ENCODE measurements around the gene STK25.

The STK25 gene

DNA sequence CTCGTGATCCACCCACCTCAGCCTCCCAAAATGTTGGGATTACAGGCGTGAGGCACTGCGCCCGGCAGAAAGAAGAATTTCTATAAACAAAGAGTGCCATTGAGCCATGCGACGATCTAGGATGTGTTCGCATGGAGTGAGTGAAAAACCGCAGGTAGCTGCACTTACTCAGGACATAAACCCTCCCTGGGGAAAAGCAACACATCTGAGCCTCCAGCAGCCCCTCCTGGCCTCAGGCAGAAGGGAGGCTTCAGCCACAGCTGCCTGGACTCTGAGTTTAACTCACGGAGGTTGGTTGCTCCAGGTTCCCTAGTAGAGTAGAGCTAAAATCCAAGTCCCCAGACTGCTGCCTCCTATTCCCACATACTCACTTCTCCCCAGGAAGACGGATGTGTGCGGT, 11.3 kb upstream of the STK25 start:
- Histone ChIP-seq H3K27ac (ENCODE audit: extremely low read depth, low read depth, low read length) (no peak overlapping the region), H3K4me3 (ENCODE audit: low read depth, low read length) (no peak overlapping the region), H3K36me3 (ENCODE audit: control insufficient read depth in 2 of 2, insufficient read depth in 1 of 2, low read length in 2 of 2) (no peaks in the 10 kb centered on the region; a peak in 1 of 3 replicates), H3K9me3 (ENCODE audit: control insufficient read depth, insufficient read depth, low read depth, low read length) (no peaks in the 10 kb centered on the region), H3K4me1 (ENCODE audit: control insufficient read depth, insufficient read depth, low read length) (no peaks in the 10 kb centered on the region)
- ChIA-PET POLR2A (no interaction called here), CTCF (no interaction called here)
- TF ChIP-seq, protein P1, sequence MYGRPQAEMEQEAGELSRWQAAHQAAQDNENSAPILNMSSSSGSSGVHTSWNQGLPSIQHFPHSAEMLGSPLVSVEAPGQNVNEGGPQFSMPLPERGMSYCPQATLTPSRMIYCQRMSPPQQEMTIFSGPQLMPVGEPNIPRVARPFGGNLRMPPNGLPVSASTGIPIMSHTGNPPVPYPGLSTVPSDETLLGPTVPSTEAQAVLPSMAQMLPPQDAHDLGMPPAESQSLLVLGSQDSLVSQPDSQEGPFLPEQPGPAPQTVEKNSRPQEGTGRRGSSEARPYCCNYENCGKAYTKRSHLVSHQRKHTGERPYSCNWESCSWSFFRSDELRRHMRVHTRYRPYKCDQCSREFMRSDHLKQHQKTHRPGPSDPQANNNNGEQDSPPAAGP (tag by site-specific recombination; IDR thresholded peaks at IDR 0.05), result 0 out of 2 replicates have a peak, but pooled peaks have one; percentile 36
- no peak for TF ChIP-seq ZNF146 (tag by site-specific recombination; IDR thresholded peaks at IDR 0.05)

DNA sequence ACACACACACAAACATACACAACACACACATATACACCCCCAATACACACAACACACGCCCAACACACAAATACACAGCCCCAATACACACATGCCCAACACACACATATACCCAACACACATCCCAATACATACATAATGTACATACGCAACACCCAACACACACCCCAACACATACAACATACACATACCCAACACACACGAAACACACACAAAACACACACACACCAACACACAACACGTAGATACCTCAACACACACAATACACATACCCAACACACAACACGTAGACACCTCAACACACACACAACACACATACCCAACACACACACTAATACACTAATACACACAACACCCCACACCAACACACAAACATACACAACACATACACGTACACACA, 8.9 kb upstream of the STK25 start:
- H3K36me3 ChIP-seq (ENCODE audit: control insufficient read depth in 2 of 2, insufficient read depth in 1 of 2, low read length in 2 of 2), result no peaks in the 10 kb centered on the region; a peak in 1 of 3 replicates
- ChIA-PET POLR2A (no interaction called here), CTCF (no interaction called here)
- no peak overlapping the region for H3K4me3 ChIP-seq (ENCODE audit: low read depth, low read length)
- no peaks in the 10 kb centered on the region for H3K9me3 ChIP-seq (ENCODE audit: control insufficient read depth, insufficient read depth, low read depth, low read length)
- TF ChIP-seq ZNF157 (tag by site-specific recombination; IDR thresholded peaks at IDR 0.05) (0 out of 2 replicates have a peak, but pooled peaks have one; percentile 19), ZFP69B (tag by site-specific recombination; IDR thresholded peaks at IDR 0.05) (no peak)
- no peaks in the 10 kb centered on the region for H3K4me1 ChIP-seq (ENCODE audit: control insufficient read depth, insufficient read depth, low read length)
- no peak overlapping the region for H3K27ac ChIP-seq (ENCODE audit: extremely low read depth, low read depth, low read length)

DNA sequence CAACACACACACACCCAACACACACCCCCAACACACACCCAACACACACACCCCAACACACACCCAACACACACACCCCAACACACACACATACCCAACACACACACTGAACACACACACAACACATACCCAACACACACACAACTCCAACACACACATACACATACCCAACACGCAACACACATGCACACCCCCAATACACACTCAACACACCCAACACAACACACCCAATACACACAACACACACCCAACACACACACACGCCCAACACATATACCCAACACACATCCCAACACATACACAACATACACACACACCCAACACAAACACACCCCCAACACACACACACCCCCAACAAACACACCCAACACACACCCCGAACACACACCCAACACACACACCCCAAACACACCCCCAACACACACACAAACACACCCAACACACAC, 8.2 kb upstream of the STK25 start:
- TF ChIP-seq ZNF112 (tag by site-specific recombination; IDR thresholded peaks at IDR 0.05), result no peak
- TF ChIP-seq, protein P2, sequence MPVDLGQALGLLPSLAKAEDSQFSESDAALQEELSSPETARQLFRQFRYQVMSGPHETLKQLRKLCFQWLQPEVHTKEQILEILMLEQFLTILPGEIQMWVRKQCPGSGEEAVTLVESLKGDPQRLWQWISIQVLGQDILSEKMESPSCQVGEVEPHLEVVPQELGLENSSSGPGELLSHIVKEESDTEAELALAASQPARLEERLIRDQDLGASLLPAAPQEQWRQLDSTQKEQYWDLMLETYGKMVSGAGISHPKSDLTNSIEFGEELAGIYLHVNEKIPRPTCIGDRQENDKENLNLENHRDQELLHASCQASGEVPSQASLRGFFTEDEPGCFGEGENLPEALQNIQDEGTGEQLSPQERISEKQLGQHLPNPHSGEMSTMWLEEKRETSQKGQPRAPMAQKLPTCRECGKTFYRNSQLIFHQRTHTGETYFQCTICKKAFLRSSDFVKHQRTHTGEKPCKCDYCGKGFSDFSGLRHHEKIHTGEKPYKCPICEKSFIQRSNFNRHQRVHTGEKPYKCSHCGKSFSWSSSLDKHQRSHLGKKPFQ (tag by site-specific recombination; IDR thresholded peaks at IDR 0.05), result peak; percentile 93
- TF ChIP-seq KLF1 (tag by site-specific recombination; IDR thresholded peaks at IDR 0.05), result peak; percentile 93
- TF ChIP-seq ZNF658 (tag by site-specific recombination; IDR thresholded peaks at IDR 0.05), result no peak
- TF ChIP-seq, protein P3, sequence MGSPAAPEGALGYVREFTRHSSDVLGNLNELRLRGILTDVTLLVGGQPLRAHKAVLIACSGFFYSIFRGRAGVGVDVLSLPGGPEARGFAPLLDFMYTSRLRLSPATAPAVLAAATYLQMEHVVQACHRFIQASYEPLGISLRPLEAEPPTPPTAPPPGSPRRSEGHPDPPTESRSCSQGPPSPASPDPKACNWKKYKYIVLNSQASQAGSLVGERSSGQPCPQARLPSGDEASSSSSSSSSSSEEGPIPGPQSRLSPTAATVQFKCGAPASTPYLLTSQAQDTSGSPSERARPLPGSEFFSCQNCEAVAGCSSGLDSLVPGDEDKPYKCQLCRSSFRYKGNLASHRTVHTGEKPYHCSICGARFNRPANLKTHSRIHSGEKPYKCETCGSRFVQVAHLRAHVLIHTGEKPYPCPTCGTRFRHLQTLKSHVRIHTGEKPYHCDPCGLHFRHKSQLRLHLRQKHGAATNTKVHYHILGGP (tag by site-specific recombination; IDR thresholded peaks at IDR 0.05), result no peak
- no peak for TF ChIP-seq ZNF274 (IDR thresholded peaks at IDR 0.05; ENCODE audit: low read length)
- no peak for TF ChIP-seq ZNF274 (tag by site-specific recombination; IDR thresholded peaks at IDR 0.05; ENCODE audit: borderline replicate concordance)
- no peak for TF ChIP-seq ZBTB1 (tag by site-specific recombination; IDR thresholded peaks at IDR 0.05)
- no peak for TF ChIP-seq ZNF792 (tag by site-specific recombination; IDR thresholded peaks at IDR 0.05)
- TF ChIP-seq KLF9 (tag by site-specific recombination; IDR thresholded peaks at IDR 0.05; ENCODE audit: low read depth), result peak; percentile 55
- peak; percentile 74 for TF ChIP-seq KLF8 (tag by site-specific recombination; IDR thresholded peaks at IDR 0.05)
- TF ChIP-seq, protein P4, sequence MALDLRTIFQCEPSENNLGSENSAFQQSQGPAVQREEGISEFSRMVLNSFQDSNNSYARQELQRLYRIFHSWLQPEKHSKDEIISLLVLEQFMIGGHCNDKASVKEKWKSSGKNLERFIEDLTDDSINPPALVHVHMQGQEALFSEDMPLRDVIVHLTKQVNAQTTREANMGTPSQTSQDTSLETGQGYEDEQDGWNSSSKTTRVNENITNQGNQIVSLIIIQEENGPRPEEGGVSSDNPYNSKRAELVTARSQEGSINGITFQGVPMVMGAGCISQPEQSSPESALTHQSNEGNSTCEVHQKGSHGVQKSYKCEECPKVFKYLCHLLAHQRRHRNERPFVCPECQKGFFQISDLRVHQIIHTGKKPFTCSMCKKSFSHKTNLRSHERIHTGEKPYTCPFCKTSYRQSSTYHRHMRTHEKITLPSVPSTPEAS (tag by site-specific recombination; IDR thresholded peaks at IDR 0.05), result peak; percentile 83
- no peaks in the 10 kb centered on the region for H3K4me1 ChIP-seq (ENCODE audit: control insufficient read depth, insufficient read depth, low read length)
- no peak overlapping the region for H3K27ac ChIP-seq (ENCODE audit: extremely low read depth, low read depth, low read length)
- ChIA-PET POLR2A (interaction anchor here (0.7 kb wide), 1 partner anchor 204 kb away, joined by 3 read pairs; no protein-coding TSS in a partner anchor), CTCF (interaction anchor here (0.9 kb wide), 1 partner anchor 143 kb away, joined by 4 read pairs; no protein-coding TSS in a partner anchor)
- H3K4me3 ChIP-seq (ENCODE audit: low read depth, low read length), result no peak overlapping the region
- H3K36me3 ChIP-seq (ENCODE audit: control insufficient read depth in 2 of 2, insufficient read depth in 1 of 2, low read length in 2 of 2), result no peaks in the 10 kb centered on the region; a peak in 1 of 3 replicates
- H3K9me3 ChIP-seq (ENCODE audit: control insufficient read depth, insufficient read depth, low read depth, low read length), result no peaks in the 10 kb centered on the region
